DOHH2 (cell line): ENCODE measurements around the gene PRKAR2A.

Experiments used
- H3F3A ChIP-seq: fragments of 200-600 bp; sonication (generic), shearing (Covaris generic); 2 replicates; pipeline ENCODE4 v1.6.0; 2016; ENCODE audit warnings: antibody characterized with exemption, mild to moderate bottlenecking; ENCODE audit not compliant: control insufficient read depth, insufficient read depth
- H3K27ac ChIP-seq: fragments of 200-600 bp; sonication (generic); 2 replicates; pipeline ENCODE4 v1.5.1; 2014; ENCODE audit warnings: low read depth, mild to moderate bottlenecking, low read length, moderate library complexity
- H3K27me3 ChIP-seq: fragments of 200-600 bp; sonication (generic); 2 replicates; pipeline ENCODE4 v1.6.1; 2014; ENCODE audit warnings: mild to moderate bottlenecking, low read length, mixed read lengths; ENCODE audit not compliant: control insufficient read depth
- H3K36me3 ChIP-seq: fragments of 200-600 bp; sonication (generic); 2 replicates; pipeline ENCODE4 v1.6.1; 2014; ENCODE audit warnings: mild to moderate bottlenecking, low read length, moderate library complexity, mixed read lengths; ENCODE audit not compliant: control insufficient read depth
- H3K4me1 ChIP-seq: fragments of 200-600 bp; sonication (generic); 2 replicates; pipeline ENCODE4 v1.6.1; 2014; ENCODE audit warnings: mild to moderate bottlenecking, low read length, mixed read lengths; ENCODE audit not compliant: control insufficient read depth
- H3K4me2 ChIP-seq: fragments of 200-600 bp; sonication (generic); 2 replicates; pipeline ENCODE4 v1.6.0; 2014; ENCODE audit warnings: mild to moderate bottlenecking, low read length, moderate library complexity
- H3K4me3 ChIP-seq: fragments of 200-600 bp; sonication (generic); 2 replicates; pipeline ENCODE4 v1.5.1; 2014; ENCODE audit warnings: mild to moderate bottlenecking, low read length, mixed read lengths
- H3K79me2 ChIP-seq: fragments of 200-600 bp; sonication (generic); 2 replicates; pipeline ENCODE4 v1.6.1; 2014; ENCODE audit warnings: mild to moderate bottlenecking, low read length, mixed read lengths; ENCODE audit not compliant: control insufficient read depth
- H3K9me2 ChIP-seq: fragments of 200-600 bp; sonication (generic); replicated peaks from 2 replicates; pipeline ENCODE4 v1.6.1; 2014; ENCODE audit warnings: mild to moderate bottlenecking, low read length, mixed read lengths; ENCODE audit not compliant: control insufficient read depth
- H3K9me3 ChIP-seq: fragments of 200-600 bp; sonication (generic); 2 replicates; pipeline ENCODE4 v1.6.1; 2014; ENCODE audit warnings: antibody characterized with exemption, low read length, mixed read lengths; ENCODE audit not compliant: control insufficient read depth, insufficient read depth
- H4K20me1 ChIP-seq: fragments of 200-600 bp; sonication (generic); 2 replicates; pipeline ENCODE4 v1.6.0; 2014; ENCODE audit warnings: low read depth, mild to moderate bottlenecking, antibody characterized with exemption, low read length, moderate library complexity; ENCODE audit not compliant: control insufficient read depth, insufficient read depth
- EZH2phosphoT487 ChIP-seq: fragments of 200-600 bp; sonication (generic); IDR thresholded peaks from 2 replicates; pipeline ENCODE4 v1.6.1; 2017; ENCODE audit warnings: borderline replicate concordance, mild to moderate bottlenecking, antibody characterized with exemption, low read length, moderate library complexity, mixed read lengths
- TF ChIP-seq, protein P1 (sequence below): fragments of 200-600 bp; sonication (generic); IDR thresholded peaks from one replicate; pipeline ENCODE4 v1.5.1; 2014; ENCODE audit warnings: antibody characterized with exemption, mild to moderate bottlenecking, low read depth, low read length; ENCODE audit not compliant: poor library complexity, severe bottlenecking

Gene PRKAR2A

DNA sequence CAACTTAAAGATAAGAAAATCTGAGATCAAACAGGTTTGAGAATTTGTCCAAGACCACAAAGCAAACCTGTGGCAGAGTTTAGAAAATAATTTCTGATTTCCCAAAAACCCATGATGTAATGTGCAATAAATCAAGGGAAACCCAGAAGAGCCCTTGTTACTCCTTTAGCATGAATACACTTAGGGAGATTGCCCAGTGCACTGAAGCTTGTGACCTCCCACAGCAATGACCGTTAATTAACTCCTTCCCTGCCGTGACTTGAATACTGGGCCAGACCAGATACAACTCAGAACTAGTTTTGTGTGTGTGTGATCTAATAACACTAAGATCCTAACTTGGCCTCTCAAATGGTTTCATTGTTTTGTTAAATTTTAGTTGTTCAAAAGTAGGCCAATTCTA lies 2.5 kb downstream of the PRKAR2A start:
- TF ChIP-seq, protein P1, sequence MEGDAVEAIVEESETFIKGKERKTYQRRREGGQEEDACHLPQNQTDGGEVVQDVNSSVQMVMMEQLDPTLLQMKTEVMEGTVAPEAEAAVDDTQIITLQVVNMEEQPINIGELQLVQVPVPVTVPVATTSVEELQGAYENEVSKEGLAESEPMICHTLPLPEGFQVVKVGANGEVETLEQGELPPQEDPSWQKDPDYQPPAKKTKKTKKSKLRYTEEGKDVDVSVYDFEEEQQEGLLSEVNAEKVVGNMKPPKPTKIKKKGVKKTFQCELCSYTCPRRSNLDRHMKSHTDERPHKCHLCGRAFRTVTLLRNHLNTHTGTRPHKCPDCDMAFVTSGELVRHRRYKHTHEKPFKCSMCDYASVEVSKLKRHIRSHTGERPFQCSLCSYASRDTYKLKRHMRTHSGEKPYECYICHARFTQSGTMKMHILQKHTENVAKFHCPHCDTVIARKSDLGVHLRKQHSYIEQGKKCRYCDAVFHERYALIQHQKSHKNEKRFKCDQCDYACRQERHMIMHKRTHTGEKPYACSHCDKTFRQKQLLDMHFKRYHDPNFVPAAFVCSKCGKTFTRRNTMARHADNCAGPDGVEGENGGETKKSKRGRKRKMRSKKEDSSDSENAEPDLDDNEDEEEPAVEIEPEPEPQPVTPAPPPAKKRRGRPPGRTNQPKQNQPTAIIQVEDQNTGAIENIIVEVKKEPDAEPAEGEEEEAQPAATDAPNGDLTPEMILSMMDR = no peak
- no peak for TF ChIP-seq EZH2phosphoT487
- H3F3A ChIP-seq = peaks cover 2% of the 10 kb centered on the region; the same call in 1 of the 2 replicates
- no peak overlapping the region for H3K4me3 ChIP-seq

DNA sequence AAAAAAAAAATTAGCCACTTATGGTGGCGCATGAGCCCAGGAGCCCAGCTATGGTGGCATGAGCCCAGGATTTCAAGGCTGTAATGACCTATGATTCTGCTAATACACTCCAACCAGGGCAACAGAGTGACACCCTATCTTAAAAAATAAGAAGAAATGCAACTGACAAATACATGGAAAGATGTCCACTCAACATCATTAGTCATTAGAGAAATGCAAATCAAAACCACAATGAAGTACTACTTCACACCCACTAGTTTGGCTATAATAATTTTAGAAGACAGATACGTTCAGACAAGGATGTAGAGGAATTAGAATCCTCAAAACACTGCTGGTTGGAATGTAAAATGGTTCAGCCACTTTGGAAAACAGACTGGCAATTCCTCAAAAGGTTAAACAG lies 10.5 kb downstream of the PRKAR2A start:
- peak overlapping the region; percentile 19; the same call in 1 of the 2 replicates for H3K4me2 ChIP-seq
- peaks cover 3% of the 10 kb centered on the region; the same call in 1 of the 2 replicates for H3F3A ChIP-seq
- TF ChIP-seq, protein P1 = no peak
- TF ChIP-seq EZH2phosphoT487 = no peak
- H3K4me1 ChIP-seq = peaks cover 14% of the 10 kb centered on the region
- H3K4me3 ChIP-seq = no peak overlapping the region
- no peaks in the 10 kb centered on the region for H3K27me3 ChIP-seq
- no peaks in the 10 kb centered on the region for H3K36me3 ChIP-seq
- H3K9me2 ChIP-seq = no peaks in the 10 kb centered on the region
- H3K27ac ChIP-seq = no peak overlapping the region
- no peaks in the 10 kb centered on the region for H4K20me1 ChIP-seq
- H3K79me2 ChIP-seq = peaks cover 14% of the 10 kb centered on the region
- no peaks in the 10 kb centered on the region for H3K9me3 ChIP-seq

More for the DNA sequence above, 2.5 kb downstream of the PRKAR2A start:
- Histone ChIP-seq H3K4me1 (peaks cover 26% of the 10 kb centered on the region), H3K27me3 (peaks cover 4% of the 10 kb centered on the region; the same call in 1 of the 2 replicates), H3K79me2 (peaks cover 28% of the 10 kb centered on the region), H4K20me1 (no peaks in the 10 kb centered on the region), H3K9me2 (no peaks in the 10 kb centered on the region), H3K9me3 (no peaks in the 10 kb centered on the region), H3K4me2 (peak overlapping the region; percentile 11; the same call in 1 of the 2 replicates), H3K27ac (no peak overlapping the region), H3K36me3 (no peaks in the 10 kb centered on the region)

DNA sequence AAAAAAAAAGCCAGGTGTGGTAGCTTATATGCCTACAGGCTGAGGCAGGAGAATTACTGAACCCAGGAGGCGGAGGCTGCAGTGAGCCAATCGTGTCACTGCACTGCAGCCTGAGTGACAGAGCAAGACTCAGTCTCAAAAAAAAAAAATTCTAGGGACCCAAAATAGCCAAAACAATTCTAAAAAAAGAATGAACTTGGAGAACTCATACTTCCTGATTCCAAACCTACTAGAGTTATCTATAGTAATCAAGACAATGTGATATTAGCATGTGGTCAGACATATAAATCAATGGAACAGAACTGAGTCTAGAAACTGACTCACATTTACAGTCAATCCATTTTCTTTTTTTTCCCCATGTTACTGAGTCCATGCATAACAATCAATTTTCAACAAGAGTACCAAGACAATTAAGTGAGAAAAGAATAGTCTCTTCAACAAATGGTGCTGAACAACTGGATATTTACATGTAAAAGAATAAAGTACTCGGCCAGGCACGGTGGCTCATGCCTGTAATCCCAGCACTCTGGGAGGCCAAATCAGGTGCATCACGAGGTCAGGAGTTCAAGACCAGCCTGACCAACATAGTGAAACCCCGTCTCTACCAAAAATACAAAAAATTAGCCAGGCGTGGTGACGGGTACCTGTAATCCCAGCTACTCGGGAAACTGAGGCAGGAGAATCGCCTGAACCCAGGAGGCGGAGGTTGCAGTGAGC lies 11.9 kb downstream of the PRKAR2A start:
- Histone ChIP-seq H3K4me3 (no peak overlapping the region), H3K9me3 (no peaks in the 10 kb centered on the region), H3K27me3 (no peaks in the 10 kb centered on the region), H3K9me2 (no peaks in the 10 kb centered on the region), H3K36me3 (no peaks in the 10 kb centered on the region), H3K4me2 (no peak overlapping the region), H3K79me2 (peaks cover 8% of the 10 kb centered on the region), H4K20me1 (no peaks in the 10 kb centered on the region), H3K27ac (no peak overlapping the region), H3K4me1 (peaks cover 14% of the 10 kb centered on the region), H3F3A (peaks cover 3% of the 10 kb centered on the region; the same call in 1 of the 2 replicates)
- TF ChIP-seq, protein P1 = no peak
